KMS-11 (cell line): ENCODE measurements around the gene TMEM260.

ENCODE experiments used
- H2AFZ ChIP-seq: fragments of 200-600 bp; sonication (generic); 2 replicates; pipeline ENCODE4 v1.6.1; 2016; ENCODE audit warnings: antibody characterized with exemption, mixed run types, low read depth
- H3K27ac ChIP-seq: fragments of 200-600 bp; sonication (generic); 2 replicates; pipeline ENCODE4 v1.6.1; 2016; ENCODE audit warnings: mild to moderate bottlenecking, mixed run types
- H3K27me3 ChIP-seq: fragments of 200-600 bp; sonication (generic); 2 replicates; pipeline ENCODE4 v1.6.1; 2017; ENCODE audit warnings: mild to moderate bottlenecking, low read depth, mixed run types, moderate library complexity; ENCODE audit not compliant: insufficient read depth
- H3K36me3 ChIP-seq: fragments of 200-600 bp; sonication (generic); 2 replicates; pipeline ENCODE4 v1.6.1; 2017; ENCODE audit warnings: mild to moderate bottlenecking, mixed run types; ENCODE audit not compliant: insufficient read depth
- H3K4me1 ChIP-seq: fragments of 200-600 bp; sonication (generic); 2 replicates; pipeline ENCODE4 v1.6.1; 2016; ENCODE audit warnings: mild to moderate bottlenecking, low read depth, mixed run types; ENCODE audit not compliant: poor library complexity, severe bottlenecking
- H3K4me2 ChIP-seq: fragments of 200-600 bp; sonication (generic); 2 replicates; pipeline ENCODE4 v1.7.0; 2016; ENCODE audit warnings: mild to moderate bottlenecking, mixed run types
- H3K4me3 ChIP-seq: fragments of 200-600 bp; sonication (generic); IDR thresholded peaks from 2 replicates; pipeline ENCODE4 v1.6.1; 2017; ENCODE audit warnings: low read depth, low read length, mixed read lengths; ENCODE audit not compliant: insufficient read depth
- H3K79me2 ChIP-seq: fragments of 200-600 bp; sonication (generic); 2 replicates; pipeline ENCODE4 v1.6.1; 2016; ENCODE audit warnings: low read depth, mixed run types; ENCODE audit not compliant: insufficient read depth
- H3K9ac ChIP-seq: fragments of 200-600 bp; sonication (generic); 2 replicates; pipeline ENCODE4 v1.6.1; 2016; ENCODE audit warnings: mild to moderate bottlenecking, mixed run types
- H4K20me1 ChIP-seq: fragments of 200-600 bp; sonication (generic); 2 replicates; pipeline ENCODE4 v1.6.1; 2016; ENCODE audit warnings: mild to moderate bottlenecking, mixed run types; ENCODE audit not compliant: insufficient read depth
- CTCF ChIP-seq: fragments of 200-600 bp; sonication (generic); conservative IDR thresholded peaks from 2 replicates; pipeline ENCODE4 v1.6.1; 2017; ENCODE audit warnings: low read depth, mild to moderate bottlenecking, antibody characterized with exemption, low read length, moderate library complexity, mixed read lengths

The TMEM260 gene

GRCh38 chr14:56659964-56660551, 80.5 kb downstream of the TMEM260 start:
- H3K9ac ChIP-seq: no peak overlapping the region
- peak; percentile 61 for TF ChIP-seq CTCF

GRCh38 chr14:56660677-56661389, 81.2 kb downstream of the TMEM260 start:
- H4K20me1 ChIP-seq: no peaks in the 10 kb centered on the region
- H3K4me1 ChIP-seq: peaks cover 2% of the 10 kb centered on the region
- TF ChIP-seq CTCF: no peak
- H3K9ac ChIP-seq: no peak overlapping the region
- H3K79me2 ChIP-seq: no peaks in the 10 kb centered on the region
- H2AFZ ChIP-seq: no peak overlapping the region
- no peaks in the 10 kb centered on the region for H3K27me3 ChIP-seq
- H3K36me3 ChIP-seq: no peaks in the 10 kb centered on the region
- H3K27ac ChIP-seq: no peak overlapping the region
- no peak overlapping the region for H3K4me3 ChIP-seq
- H3K4me2 ChIP-seq: no peak overlapping the region

More at GRCh38 chr14:56659964-56660551, 80.5 kb downstream of the TMEM260 start:
- Histone ChIP-seq H4K20me1 (no peaks in the 10 kb centered on the region), H3K27ac (no peak overlapping the region), H3K36me3 (no peaks in the 10 kb centered on the region), H3K27me3 (no peaks in the 10 kb centered on the region), H3K4me2 (no peak overlapping the region), H3K4me3 (no peak overlapping the region), H3K79me2 (no peaks in the 10 kb centered on the region), H2AFZ (no peak overlapping the region), H3K4me1 (peaks cover 2% of the 10 kb centered on the region)

GRCh38 chr14:56661478-56661877, 81.9 kb downstream of the TMEM260 start:
- no peak overlapping the region for H3K4me3 ChIP-seq
- no peak overlapping the region for H2AFZ ChIP-seq
- H4K20me1 ChIP-seq: no peaks in the 10 kb centered on the region
- H3K36me3 ChIP-seq: no peaks in the 10 kb centered on the region
- no peak overlapping the region for H3K27ac ChIP-seq
- no peaks in the 10 kb centered on the region for H3K27me3 ChIP-seq
- peaks cover 2% of the 10 kb centered on the region for H3K4me1 ChIP-seq
- no peaks in the 10 kb centered on the region for H3K79me2 ChIP-seq
- H3K4me2 ChIP-seq: no peak overlapping the region
- H3K9ac ChIP-seq: no peak overlapping the region
- TF ChIP-seq CTCF: no peak

DNA sequence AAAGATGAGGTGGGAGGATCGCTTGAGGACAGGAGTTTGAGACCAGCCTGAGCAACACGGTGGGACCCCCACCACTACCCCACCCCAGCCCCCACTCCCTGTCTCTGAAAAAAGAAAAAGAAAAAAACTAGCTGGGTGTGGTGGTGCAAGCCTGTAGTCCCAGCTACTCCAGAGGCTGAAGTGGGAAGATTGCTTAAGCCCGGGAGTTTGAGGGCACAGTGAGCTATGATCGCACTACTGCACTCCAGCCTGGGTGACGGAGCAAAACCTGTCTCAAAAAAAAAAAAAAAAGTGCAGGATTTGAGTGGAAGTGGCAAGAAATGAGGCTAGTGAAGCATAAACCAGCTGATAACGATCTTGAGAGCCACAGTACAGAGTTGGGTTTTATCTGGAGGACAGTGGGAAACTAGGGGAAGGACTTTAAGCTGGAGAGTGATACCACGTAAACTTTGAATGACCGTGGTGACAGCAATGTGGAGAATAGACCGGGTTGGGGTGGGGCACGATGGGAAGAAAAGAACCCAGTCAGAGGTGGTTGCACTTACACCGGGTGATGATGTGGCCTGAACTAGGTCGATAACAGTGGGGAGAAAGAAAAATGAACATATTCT, 85.3 kb downstream of the TMEM260 start:
- no peak for TF ChIP-seq CTCF
- H3K27me3 ChIP-seq: no peaks in the 10 kb centered on the region
- no peaks in the 10 kb centered on the region for H3K36me3 ChIP-seq
- no peak overlapping the region for H3K4me3 ChIP-seq
- H4K20me1 ChIP-seq: no peaks in the 10 kb centered on the region
- no peaks in the 10 kb centered on the region for H3K79me2 ChIP-seq
- peaks cover 2% of the 10 kb centered on the region for H3K4me1 ChIP-seq
- H3K9ac ChIP-seq: no peak overlapping the region
- H3K27ac ChIP-seq: no peak overlapping the region
- no peak overlapping the region for H3K4me2 ChIP-seq
- no peak overlapping the region for H2AFZ ChIP-seq
